Activated CD4-positive, CD25-positive, alpha-beta regulatory T cell treated with anti-CD3 and anti-CD28 coated beads, Interleukin-2, amount 50 U/mL, for 24 hours (primary cell): Measurements from ENCODE around the gene BEST2.
A peak's percentile ranks its signal among the peaks of the same experiment; 100 is the strongest.
"Not testable (repeated sequence)": the region's sequence is repeated elsewhere in the genome, so short reads cannot be mapped to it uniquely, and the experiment has no call there.

Experiments used
- ATAC-seq, 2 donors: fragments of 150-1000 bp; cut with Tn5 transposase; one replicate each; pipeline ENCODE4 v1.10.0; 2021; ENCODE audit warnings: mild to moderate bottlenecking in 1 of 2, moderate library complexity in 1 of 2

Gene BEST2

GRCh38 chr19:12788042-12788681, 36.6 kb downstream of the BEST2 start:
- no peak for ATAC-seq

- ATAC-seq, result no peak
These were observed 37.1 kb downstream of the BEST2 start for GRCh38 chr19:12788682-12789097.

GRCh38 chr19:12789098-12789903, 37.7 kb downstream of the BEST2 start:
- no peak for ATAC-seq

- ATAC-seq, result peak; percentile 44 to 46
These were observed 38.5 kb downstream of the BEST2 start for GRCh38 chr19:12789904-12790619.

- no peak for ATAC-seq
These were observed 39.2 kb downstream of the BEST2 start for GRCh38 chr19:12790628-12791344.

GRCh38 chr19:12791345-12792050, 39.9 kb downstream of the BEST2 start, which contains the start of gene JUNB:
TSS of gene JUNB (plus strand) at chr19:12791486. CDS start at chr19:12791772, 286 bp downstream.
- peak; percentile 46 to 47 for ATAC-seq

- ATAC-seq, result no peak
These were observed 40.7 kb downstream of the BEST2 start for GRCh38 chr19:12792051-12792852.

GRCh38 chr19:12792853-12793289, 41.3 kb downstream of the BEST2 start:
- no peak for ATAC-seq

GRCh38 chr19:12793290-12794195, 42.0 kb downstream of the BEST2 start:
- peak; percentile 46 to 52 for ATAC-seq

GRCh38 chr19:12794196-12794941, 42.8 kb downstream of the BEST2 start:
- no peak for ATAC-seq

- ATAC-seq, result no peak
These were observed 43.4 kb downstream of the BEST2 start for GRCh38 chr19:12794971-12795381.

GRCh38 chr19:12796146-12797071, 44.8 kb downstream of the BEST2 start:
- no peak for ATAC-seq

- ATAC-seq, result no peak
These were observed 45.6 kb downstream of the BEST2 start for GRCh38 chr19:12797141-12797587.

GRCh38 chr19:12797607-12798006, 46.0 kb downstream of the BEST2 start:
- ATAC-seq, result not testable (repeated sequence)

- no peak for ATAC-seq
These were observed 48.3 kb downstream of the BEST2 start for GRCh38 chr19:12799742-12800465.

GRCh38 chr19:12800466-12800770, 48.8 kb downstream of the BEST2 start:
- no peak for ATAC-seq

- peak; percentile 9 to 29 for ATAC-seq
These were observed 49.4 kb downstream of the BEST2 start for GRCh38 chr19:12800923-12801465.
